HTR-8/SVneo (cell line): ENCODE data around the gene AASDH.
"Not testable (repeated sequence)": the region's sequence is repeated elsewhere in the genome, so short reads cannot be mapped to it uniquely, and the experiment has no call there.

ENCODE experiments used
- DNase-seq: peaks from one replicate; pipeline ENCODE4 v3.0.0; 2011; ENCODE audit warnings: low spot score, mixed read lengths; ENCODE audit not compliant: insufficient read length
- FAIRE-seq: peaks from 2 replicates; lab custom pipeline; 2011; peaks lifted over from hg19 to GRCh38; lab: Jason Lieb, UNC

AASDH gene

GRCh38 chr4:56400560-56400959 lies 13.3 kb upstream of the AASDH start:
- no peak for FAIRE-seq
- DNase-seq, result no peak

GRCh38 chr4:56391270-56391669 lies 4.0 kb upstream of the AASDH start:
- no peak for FAIRE-seq
- DNase-seq, result no peak

- DNase-seq (no peak), FAIRE-seq (no peak)
Observed at GRCh38 chr4:56389558-56389957, 2.3 kb upstream of the AASDH start.

GRCh38 chr4:56388306-56388705 lies 1.0 kb upstream of the AASDH start:
- DNase-seq (no peak), FAIRE-seq (no peak)

- FAIRE-seq (no peak), DNase-seq (no peak)
Observed at GRCh38 chr4:56386091-56386490, 1.2 kb downstream of the AASDH start.

GRCh38 chr4:56375458-56375857 lies 11.8 kb downstream of the AASDH start:
- FAIRE-seq (no peak), DNase-seq (no peak)

GRCh38 chr4:56374956-56375355 lies 12.3 kb downstream of the AASDH start:
- FAIRE-seq (no peak), DNase-seq (no peak)

- no peak for DNase-seq
- no peak for FAIRE-seq
Observed at GRCh38 chr4:56372774-56373173, 14.5 kb downstream of the AASDH start.

- FAIRE-seq, result no peak
- no peak for DNase-seq
Observed at GRCh38 chr4:56371426-56372220, 15.7 kb downstream of the AASDH start.

- no peak for FAIRE-seq
- no peak for DNase-seq
Observed at GRCh38 chr4:56370377-56370776, 16.9 kb downstream of the AASDH start.

GRCh38 chr4:56362981-56363380 lies 24.3 kb downstream of the AASDH start:
- not testable (repeated sequence) for FAIRE-seq, DNase-seq

- no peak for FAIRE-seq
- no peak for DNase-seq
Observed at GRCh38 chr4:56360071-56360470, 27.2 kb downstream of the AASDH start.

- DNase-seq (no peak), FAIRE-seq (no peak)
Observed at GRCh38 chr4:56356650-56357049, 30.6 kb downstream of the AASDH start.

GRCh38 chr4:56348576-56348975 lies 38.7 kb downstream of the AASDH start:
- FAIRE-seq (no peak), DNase-seq (no peak)

- no peak for FAIRE-seq
- no peak for DNase-seq
Observed at GRCh38 chr4:56345458-56345857, 41.8 kb downstream of the AASDH start.

GRCh38 chr4:56342746-56343145 lies 44.5 kb downstream of the AASDH start:
- DNase-seq (no peak), FAIRE-seq (no peak)

GRCh38 chr4:56330691-56331090 lies 56.6 kb downstream of the AASDH start:
- DNase-seq (peak; percentile 10), FAIRE-seq (no peak)

GRCh38 chr4:56326363-56326762 lies 60.9 kb downstream of the AASDH start:
- FAIRE-seq (no peak), DNase-seq (no peak)

- no peak for FAIRE-seq
Observed at GRCh38 chr4:56324011-56324610, 63.2 kb downstream of the AASDH start.

GRCh38 chr4:56323327-56323726 lies 64.0 kb downstream of the AASDH start:
- DNase-seq (no peak), FAIRE-seq (no peak)

More at GRCh38 chr4:56324011-56324610, 63.2 kb downstream of the AASDH start:
- DNase-seq, result no peak

- FAIRE-seq (no peak), DNase-seq (no peak)
Observed at GRCh38 chr4:56321251-56321650, 66.0 kb downstream of the AASDH start.

GRCh38 chr4:56320293-56320692 lies 67.0 kb downstream of the AASDH start:
- no peak for DNase-seq

More at GRCh38 chr4:56320293-56320692, 67.0 kb downstream of the AASDH start:
- FAIRE-seq, result no peak
